Mesodermal cell (in vitro differentiated cells): ENCODE measurements around the gene RPH3AL.
"Not testable (repeated sequence)": the region's sequence is repeated elsewhere in the genome, so short reads cannot be mapped to it uniquely, and the experiment has no call there.

Source experiments
- H3K27ac ChIP-seq: 2 replicates; pipeline ENCODE4 v1.7.0; 2013; ENCODE audit warnings: mild to moderate bottlenecking, low read depth, low read length, moderate library complexity; ENCODE audit not compliant: severe bottlenecking
- H3K36me3 ChIP-seq: 2 replicates; pipeline ENCODE4 v1.7.1; 2013; ENCODE audit warnings: mild to moderate bottlenecking, low read length, moderate library complexity; ENCODE audit not compliant: control insufficient read depth, insufficient read depth
- H3K4me1 ChIP-seq: one replicate; pipeline ENCODE4 v1.7.1; 2013; ENCODE audit warnings: mild to moderate bottlenecking, low read length; ENCODE audit not compliant: insufficient read depth, control insufficient read depth, poor library complexity, severe bottlenecking
- H3K4me3 ChIP-seq: 2 replicates; pipeline ENCODE4 v1.7.0; 2013; ENCODE audit warnings: low read length, control low read depth, mild to moderate bottlenecking; ENCODE audit not compliant: insufficient read depth, poor library complexity, severe bottlenecking; ENCODE audit errors: extremely low read depth
- H3K9me3 ChIP-seq: 2 replicates; pipeline ENCODE4 v1.7.1; 2013; ENCODE audit warnings: mild to moderate bottlenecking, low read length, moderate library complexity; ENCODE audit not compliant: control insufficient read depth
- WGBS, 2 experiments: methylation state at CpG; one replicate each; pipeline ENCODE4 v1.1.5; 2013; ENCODE audit warnings: missing lambda C conversion rate in 2 of 2; ENCODE audit not compliant: insufficient coverage in 2 of 2; 5-methylcytosine and 5-hydroxymethylcytosine counted together

The RPH3AL gene

DNA sequence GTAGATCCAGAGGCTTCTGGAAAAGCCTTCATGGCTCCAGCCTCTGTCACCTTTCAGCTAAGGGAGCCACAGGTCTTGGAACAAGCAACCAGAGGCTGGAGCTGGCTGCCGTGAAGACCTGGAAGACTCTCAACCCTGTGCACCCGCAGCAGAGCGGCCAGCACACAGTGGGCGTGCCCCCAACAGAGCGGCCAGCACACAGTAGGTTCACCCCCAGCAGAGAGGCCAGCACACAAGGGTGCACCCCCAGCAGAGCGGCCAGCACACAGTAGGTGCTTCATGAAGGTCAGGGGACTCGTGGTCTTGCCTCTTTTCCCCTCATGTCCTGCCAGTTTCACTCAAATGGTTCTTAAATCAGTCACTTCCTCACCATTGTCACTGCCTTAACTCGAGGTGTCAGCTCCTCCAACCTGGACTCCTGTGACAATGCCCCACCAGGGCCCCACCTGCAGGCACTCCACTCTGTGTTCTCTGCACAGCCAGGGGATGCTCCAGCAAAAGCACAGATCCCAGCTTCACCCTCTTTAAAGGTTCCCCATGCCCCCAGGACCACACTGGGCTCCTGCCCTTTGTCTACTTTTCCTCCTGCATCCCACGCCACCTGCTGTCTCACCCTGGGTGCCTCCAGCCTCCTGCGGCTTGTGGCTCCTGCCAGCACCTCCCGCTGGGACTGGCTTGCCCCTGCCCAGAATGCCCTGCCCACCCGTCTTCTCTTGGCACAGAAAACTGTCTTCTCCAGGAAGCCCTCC lies 128.7 kb downstream of the RPH3AL start:
- Histone ChIP-seq H3K36me3 (no peaks in the 10 kb centered on the region), H3K4me3 (no peak overlapping the region), H3K9me3 (no peaks in the 10 kb centered on the region), H3K27ac (no peak overlapping the region), H3K4me1 (peaks cover under 1% of the 10 kb centered on the region)
- 83 to 89% methylated on average over 12 of the region's 12 CpGs for WGBS, 2 experiments

DNA sequence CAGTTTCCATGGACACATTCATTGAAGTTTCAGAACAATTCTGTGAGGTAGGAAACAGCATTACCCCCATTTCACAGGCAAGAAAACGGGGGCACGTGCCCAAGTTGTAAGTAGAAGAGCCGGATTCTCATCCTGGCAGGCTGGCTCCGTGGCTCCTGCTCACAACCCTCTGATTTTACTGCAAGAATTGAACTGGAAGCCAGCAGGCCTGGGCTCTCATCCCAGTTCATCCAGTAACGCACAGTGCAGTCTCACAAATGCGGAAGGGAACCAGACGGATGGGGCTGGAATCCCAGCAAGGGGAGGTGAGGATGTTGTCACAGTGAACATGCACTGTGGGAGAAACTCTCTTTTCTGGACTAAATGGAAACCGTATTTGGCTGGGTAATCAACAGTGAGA lies 130.4 kb downstream of the RPH3AL start:
- H3K4me1 ChIP-seq: no peaks in the 10 kb centered on the region
- H3K9me3 ChIP-seq: no peaks in the 10 kb centered on the region
- H3K36me3 ChIP-seq: no peaks in the 10 kb centered on the region
- WGBS, 2 experiments: 80 to 95% methylated on average over 7 of the region's 8 CpGs
- no peak overlapping the region for H3K27ac ChIP-seq
- H3K4me3 ChIP-seq: no peak overlapping the region

DNA sequence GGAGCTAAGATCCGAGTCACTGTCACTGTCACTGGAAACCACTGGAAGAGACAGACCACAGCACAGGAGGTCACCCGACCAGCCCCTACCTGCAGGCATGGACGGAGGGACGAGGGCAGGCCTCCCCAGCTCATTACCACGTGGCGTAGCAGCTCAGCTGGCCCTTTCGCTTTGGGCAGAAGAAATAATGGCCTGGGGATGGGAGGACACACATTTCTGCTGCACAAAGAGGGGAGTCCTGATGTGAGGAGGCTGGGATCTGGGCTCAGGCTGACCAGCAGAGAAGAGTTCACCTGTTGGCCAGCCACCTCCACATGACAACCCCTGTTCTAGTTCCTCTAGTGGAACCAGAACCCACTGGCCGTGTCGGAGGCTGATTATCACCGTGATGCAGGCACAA lies 132.9 kb downstream of the RPH3AL start:
- Histone ChIP-seq H3K4me3 (no peak overlapping the region), H3K4me1 (no peaks in the 10 kb centered on the region), H3K27ac (no peak overlapping the region), H3K9me3 (no peaks in the 10 kb centered on the region), H3K36me3 (no peaks in the 10 kb centered on the region)
- 78 to 81% methylated on average over 10 of the region's 10 CpGs for WGBS, 2 experiments

DNA sequence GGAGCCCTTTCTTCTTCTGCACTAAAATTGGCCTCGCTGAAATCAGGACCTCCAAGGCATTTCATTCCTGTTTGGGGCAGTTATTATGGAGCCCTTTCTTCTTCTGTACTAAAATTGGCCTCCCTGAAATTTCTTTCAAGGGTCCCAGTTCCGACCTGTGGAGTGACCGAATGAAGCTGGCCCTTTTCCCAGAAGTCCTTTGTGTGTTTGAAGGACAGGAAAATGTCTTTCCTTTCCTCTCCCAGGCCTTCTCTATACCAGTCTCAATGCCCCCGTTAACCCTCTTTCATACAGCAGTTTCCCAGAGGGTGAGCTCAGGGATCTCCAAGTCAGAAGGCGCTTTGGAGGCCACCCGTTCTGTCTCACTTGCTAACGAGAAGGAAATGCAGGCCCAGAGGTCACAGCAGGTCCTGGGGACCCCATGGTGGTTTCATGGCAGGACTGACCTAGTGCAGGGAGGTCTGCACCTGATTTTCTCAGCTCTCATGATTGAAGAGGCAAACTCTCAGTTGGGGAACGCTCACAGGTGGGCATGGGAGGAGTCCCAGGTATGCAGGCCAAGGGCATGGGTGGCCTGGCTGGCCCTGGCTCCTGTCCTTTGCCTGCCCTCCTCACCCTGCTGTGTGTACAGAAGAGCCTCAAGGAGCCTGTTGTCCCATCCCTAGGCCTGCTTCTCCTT lies 134.0 kb downstream of the RPH3AL start:
- no peaks in the 10 kb centered on the region for H3K9me3 ChIP-seq
- H3K4me3 ChIP-seq: no peak overlapping the region
- H3K36me3 ChIP-seq: no peaks in the 10 kb centered on the region
- 77 to 84% methylated on average over 6 to 8 of the region's 8 CpGs for WGBS, 2 experiments
- H3K4me1 ChIP-seq: no peaks in the 10 kb centered on the region
- H3K27ac ChIP-seq: no peak overlapping the region

DNA sequence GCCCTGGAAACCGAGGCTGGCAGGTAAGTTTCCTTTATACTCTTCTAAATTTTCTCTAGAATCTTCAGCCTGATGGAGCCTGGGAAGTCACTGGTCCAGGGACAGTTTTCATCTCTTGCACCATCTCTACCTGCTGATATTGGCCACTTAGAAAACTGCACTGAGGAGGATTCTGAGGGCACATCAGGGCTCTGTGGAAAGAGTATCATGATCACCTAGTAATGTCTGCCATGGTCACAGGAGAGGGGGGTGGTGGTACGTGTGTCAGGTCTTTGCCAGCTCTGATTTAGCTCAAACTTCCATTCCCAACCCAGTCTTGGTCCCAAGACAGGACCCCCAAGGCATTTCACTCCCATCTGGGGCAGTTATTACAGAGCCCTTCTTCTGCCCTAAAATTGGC lies 136.0 kb downstream of the RPH3AL start:
- 50 to 60% methylated on average over 1 of the region's 2 CpGs for WGBS, 2 experiments
- Histone ChIP-seq H3K4me3 (no peak overlapping the region), H3K36me3 (peaks cover 3% of the 10 kb centered on the region), H3K27ac (no peak overlapping the region), H3K4me1 (no peaks in the 10 kb centered on the region), H3K9me3 (no peaks in the 10 kb centered on the region)

DNA sequence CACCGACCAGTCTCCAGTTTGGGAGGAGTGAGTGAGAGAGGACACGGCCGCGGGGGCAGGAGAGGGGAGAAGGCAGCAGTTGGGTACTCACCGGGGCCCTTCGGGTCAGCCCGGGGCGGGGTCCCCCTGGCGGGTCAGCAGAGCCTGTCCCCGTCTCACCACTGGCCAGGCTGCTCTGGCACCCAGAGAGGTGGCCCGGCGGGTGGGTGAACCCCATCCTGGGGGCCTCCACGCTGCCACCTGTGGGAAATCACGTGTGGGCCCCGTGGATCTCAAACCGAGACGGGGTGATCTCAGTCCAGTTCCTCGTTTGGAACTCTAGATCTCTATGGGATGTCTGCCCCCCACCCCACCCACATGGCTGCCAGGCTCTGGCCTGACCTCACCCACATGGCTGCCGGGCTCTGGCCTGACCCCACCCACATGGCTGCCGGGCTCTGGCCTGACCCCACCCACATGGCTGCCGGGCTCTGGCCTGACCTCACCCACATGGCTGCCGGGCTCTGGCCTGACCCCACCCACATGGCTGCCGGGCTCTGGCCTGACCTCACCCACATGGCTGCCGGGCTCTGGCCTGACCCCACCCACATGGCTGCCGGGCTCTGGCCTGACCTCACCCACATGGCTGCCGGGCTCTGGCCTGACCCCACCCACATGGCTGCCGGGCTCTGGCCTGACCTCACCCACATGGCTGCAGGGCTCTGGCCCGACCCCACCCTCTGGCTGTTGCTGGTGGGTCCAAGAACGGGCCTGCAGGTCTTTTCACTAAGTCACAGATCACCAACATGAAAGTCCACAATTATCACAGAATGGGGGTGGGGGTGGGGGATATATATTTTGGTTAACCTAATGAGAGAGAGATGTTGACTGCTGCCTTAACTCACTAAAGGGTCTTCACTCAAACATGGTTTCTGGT lies 136.8 kb downstream of the RPH3AL start:
- not testable (repeated sequence) for H3K9me3 ChIP-seq, H3K4me1 ChIP-seq, H3K36me3 ChIP-seq, H3K27ac ChIP-seq
- WGBS, 2 experiments: 42 to 49% methylated on average over 14 to 18 of the region's 29 CpGs
- H3K4me3 ChIP-seq: peak overlapping the region; percentile 38

DNA sequence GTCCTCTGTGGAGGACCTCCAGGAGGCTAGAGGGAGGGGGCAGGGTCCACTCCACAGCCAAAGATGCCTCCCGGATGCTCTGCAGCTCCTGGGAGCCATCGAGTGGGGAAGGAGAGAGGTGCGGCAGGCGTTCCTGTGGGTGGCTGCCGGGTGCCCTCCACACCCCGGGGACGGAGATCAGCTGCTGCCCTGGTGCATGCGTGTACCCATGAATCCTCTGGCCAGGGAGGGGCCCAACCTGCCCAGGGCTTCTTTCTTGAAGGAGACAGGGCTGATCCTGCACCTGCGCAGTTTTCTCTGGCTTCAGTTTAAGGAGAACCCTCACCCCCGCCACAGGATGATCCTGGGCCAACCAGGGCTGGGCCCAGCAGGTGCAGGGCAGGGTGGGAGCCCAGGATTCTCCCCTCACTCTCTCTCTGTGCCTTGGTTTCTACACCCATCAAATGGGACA lies 137.7 kb downstream of the RPH3AL start:
- H3K4me3 ChIP-seq: peak overlapping the region; percentile 38
- no peaks in the 10 kb centered on the region for H3K4me1 ChIP-seq
- no peaks in the 10 kb centered on the region for H3K9me3 ChIP-seq
- peaks cover 3% of the 10 kb centered on the region for H3K36me3 ChIP-seq
- no peak overlapping the region for H3K27ac ChIP-seq
- WGBS, 2 experiments: 94 to 97% methylated on average over 10 of the region's 10 CpGs

DNA sequence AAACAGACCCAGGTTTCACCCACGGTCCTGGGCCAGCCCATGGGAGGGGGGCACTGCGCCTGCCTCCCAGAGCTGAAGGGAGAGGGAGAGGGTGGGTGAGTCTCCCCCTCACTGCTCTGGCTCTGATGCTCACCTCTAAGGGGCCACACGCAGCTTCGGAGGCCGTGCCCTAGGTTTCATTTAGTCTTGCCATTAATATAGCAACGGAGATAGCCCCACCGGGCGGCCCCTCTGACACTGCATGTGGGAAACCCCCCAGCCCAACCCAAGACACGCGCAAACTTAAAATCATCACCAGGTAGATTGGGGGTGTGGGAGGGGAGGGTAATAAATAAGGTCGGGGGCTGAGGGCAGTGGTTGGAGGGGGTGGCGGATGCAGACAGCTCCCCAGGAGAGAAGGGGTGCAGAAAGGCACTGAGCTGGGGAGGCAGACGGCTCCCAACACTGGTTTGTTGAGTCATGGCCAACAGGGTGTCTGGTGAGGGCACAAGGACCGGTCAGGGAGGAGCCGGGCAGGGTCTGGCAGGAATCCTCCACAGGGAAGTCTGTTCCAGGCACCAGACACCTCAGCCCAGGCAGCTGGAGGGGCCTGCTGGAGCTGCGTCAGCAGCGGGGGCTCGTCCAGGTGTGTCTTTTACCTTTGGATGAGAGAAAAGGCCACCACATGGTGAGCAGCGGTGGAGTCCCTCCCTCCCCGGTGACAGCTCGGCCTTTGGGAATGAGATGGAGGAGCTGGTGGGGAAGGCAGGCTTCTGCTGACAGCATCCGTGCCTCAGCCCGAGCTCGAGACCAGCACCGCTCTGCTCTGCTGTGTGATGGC lies 139.1 kb downstream of the RPH3AL start:
- Histone ChIP-seq H3K4me3 (no peak overlapping the region), H3K4me1 (no peaks in the 10 kb centered on the region), H3K9me3 (no peaks in the 10 kb centered on the region), H3K27ac (no peak overlapping the region), H3K36me3 (peaks cover 3% of the 10 kb centered on the region)
- WGBS, 2 experiments: 92 to 94% methylated on average over 14 to 20 of the region's 25 CpGs

DNA sequence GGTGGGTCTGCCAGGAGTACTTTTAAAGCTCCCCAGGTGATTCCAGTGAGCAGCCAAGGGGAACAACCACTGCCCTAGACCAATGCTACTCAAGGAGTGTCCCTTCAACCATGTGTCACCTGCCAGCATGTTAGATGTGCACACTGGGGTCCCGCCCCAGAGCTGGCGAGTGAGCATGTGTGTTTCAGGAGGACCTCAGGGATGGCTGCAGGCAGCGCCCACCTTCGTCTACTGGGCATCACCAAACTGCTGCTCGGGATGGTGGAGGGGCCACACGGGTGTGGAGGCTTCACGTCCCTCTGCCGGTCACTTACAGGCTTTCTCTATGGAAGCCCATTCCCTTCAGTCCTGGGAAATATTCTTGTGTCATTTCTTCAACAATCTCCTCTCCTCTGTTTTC lies 142.2 kb downstream of the RPH3AL start:
- H3K4me3 ChIP-seq: no peak overlapping the region
- H3K4me1 ChIP-seq: no peaks in the 10 kb centered on the region
- peaks cover 3% of the 10 kb centered on the region for H3K36me3 ChIP-seq
- 80 to 98% methylated on average over 8 of the region's 8 CpGs for WGBS, 2 experiments
- no peaks in the 10 kb centered on the region for H3K9me3 ChIP-seq
- H3K27ac ChIP-seq: no peak overlapping the region

DNA sequence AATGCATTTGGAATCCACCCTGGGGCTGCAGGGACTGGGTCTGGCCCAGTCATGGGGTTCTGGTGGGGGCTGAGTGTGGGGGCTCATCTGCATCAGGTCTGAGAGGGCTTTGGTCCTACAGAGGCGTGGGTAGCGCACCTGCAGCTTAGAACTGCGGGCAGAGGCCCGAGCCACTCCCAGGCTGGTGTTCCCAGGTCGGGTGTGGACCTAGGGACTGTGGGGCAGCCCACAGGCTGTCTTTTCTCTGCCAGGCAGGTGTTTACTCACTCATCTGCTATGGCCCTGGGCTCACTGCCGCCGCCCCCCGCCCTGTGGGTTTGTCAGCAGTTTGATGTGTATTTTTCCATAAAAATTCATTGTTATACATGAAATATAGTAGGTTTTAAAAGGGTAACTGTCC lies 144.2 kb downstream of the RPH3AL start:
- peaks cover 3% of the 10 kb centered on the region for H3K36me3 ChIP-seq
- H3K27ac ChIP-seq: no peak overlapping the region
- H3K4me1 ChIP-seq: no peaks in the 10 kb centered on the region
- H3K4me3 ChIP-seq: no peak overlapping the region
- H3K9me3 ChIP-seq: no peaks in the 10 kb centered on the region
- 94 to 95% methylated on average over 5 of the region's 8 CpGs for WGBS, 2 experiments
